Astrocyte (in vitro differentiated cells and primary cell): ENCODE data around the gene PLPP1. TPM values are rescaled to one million over a fixed set of nuclear protein-coding genes. Genes with fewer than 3 reads are reported as not detected.

Source experiments
- DNase-seq: peaks from one replicate; pipeline ENCODE4 v3.0.0-alpha.2; 2010; ENCODE audit warnings: low read depth
- FAIRE-seq: peaks from 2 replicates; lab custom pipeline; 2011; peaks lifted over from hg19 to GRCh38; lab: Jason Lieb, UNC
- H2AFZ ChIP-seq: 2 replicates; pipeline ENCODE4 v1.6.0; 2012; ENCODE audit warnings: low read depth, low read length, inconsistent platforms
- H3K27ac ChIP-seq: 2 replicates; pipeline ENCODE4 v1.5.1; 2011; ENCODE audit warnings: low read depth, low read length, inconsistent platforms
- H3K27me3 ChIP-seq: 2 replicates; pipeline ENCODE4 v1.6.0; 2011; ENCODE audit warnings: low read length, inconsistent platforms; ENCODE audit not compliant: insufficient read depth
- H3K36me3 ChIP-seq: 2 replicates; pipeline ENCODE4 v1.5.1; 2011; ENCODE audit warnings: low read length, inconsistent platforms; ENCODE audit not compliant: insufficient read depth
- H3K4me1 ChIP-seq: 2 replicates; pipeline ENCODE4 v1.5.1; 2011; ENCODE audit warnings: low read length, inconsistent platforms; ENCODE audit not compliant: insufficient read depth
- H3K4me2 ChIP-seq: 2 replicates; pipeline ENCODE4 v1.6.0; 2012; ENCODE audit warnings: low read length, inconsistent platforms
- H3K4me3 ChIP-seq: 2 replicates; pipeline ENCODE4 v1.5.1; 2011; ENCODE audit warnings: low read depth, mild to moderate bottlenecking, low read length, inconsistent platforms; ENCODE audit not compliant: insufficient read depth
- H3K79me2 ChIP-seq: 2 replicates; pipeline ENCODE4 v1.6.0; 2012; ENCODE audit warnings: mild to moderate bottlenecking, low read length, inconsistent platforms; ENCODE audit not compliant: insufficient read depth
- H3K9ac ChIP-seq: 2 replicates; pipeline ENCODE4 v1.6.0; 2012; ENCODE audit warnings: mild to moderate bottlenecking, low read length, inconsistent platforms
- H3K9me3 ChIP-seq: 2 replicates; pipeline ENCODE4 v1.5.1; 2012; ENCODE audit warnings: low read depth, mild to moderate bottlenecking, low read length, inconsistent platforms; ENCODE audit not compliant: insufficient read depth
- H4K20me1 ChIP-seq: 2 replicates; pipeline ENCODE4 v1.6.0; 2012; ENCODE audit warnings: low read length, inconsistent platforms; ENCODE audit not compliant: insufficient read depth
- H3K27ac Mint-ChIP-seq: one replicate; pipeline ENCODE4 v1.8.0; 2021; ENCODE audit warnings: mild to moderate bottlenecking, mixed read lengths; ENCODE audit not compliant: unreplicated experiment
- H3K27me3 Mint-ChIP-seq: one replicate; pipeline ENCODE4 v1.8.0; 2021; ENCODE audit warnings: low read depth, mixed read lengths; ENCODE audit not compliant: unreplicated experiment
- H3K36me3 Mint-ChIP-seq: one replicate; pipeline ENCODE4 v1.8.0; 2021; ENCODE audit warnings: low read depth, mixed read lengths; ENCODE audit not compliant: unreplicated experiment
- H3K4me1 Mint-ChIP-seq: one replicate; pipeline ENCODE4 v1.8.0; 2021; ENCODE audit warnings: low read depth, mixed read lengths; ENCODE audit not compliant: unreplicated experiment
- H3K4me3 Mint-ChIP-seq: one replicate; pipeline ENCODE4 v1.8.0; 2021; ENCODE audit warnings: mild to moderate bottlenecking, moderate library complexity, mixed read lengths; ENCODE audit not compliant: unreplicated experiment
- H3K9me3 Mint-ChIP-seq: one replicate; pipeline ENCODE4 v1.8.0; 2021; ENCODE audit warnings: mild to moderate bottlenecking, mixed read lengths; ENCODE audit not compliant: unreplicated experiment
- CTCF ChIP-seq: IDR thresholded peaks from 2 replicates; pipeline ENCODE4 v1.5.1; 2011; ENCODE audit warnings: low read depth, mild to moderate bottlenecking, inconsistent platforms, low read length, moderate library complexity; ENCODE audit not compliant: insufficient read depth
- EZH2 ChIP-seq: IDR thresholded peaks from 2 replicates; pipeline ENCODE4 v1.6.1; 2012; ENCODE audit warnings: mild to moderate bottlenecking, low read length, inconsistent platforms; ENCODE audit not compliant: insufficient read depth
- microRNA-seq: library from miRNA; unstranded; fragments of <30 nt; microRNA quantifications from one replicate; pipeline ENCODE4 v1.2.0, GENCODE V29; 2020
- total RNA-seq: library from RNA; stranded (reverse); gene quantifications from 2 replicates; pipeline ENCODE4 v1.2.1, GENCODE V29; 2021

PLPP1 gene
- total RNA-seq, 1 donor from 2014 or later, result 56.3 TPM

GRCh38 chr5:55383254-55383653 is 151.5 kb downstream of the PLPP1 start:
- H3K9me3 Mint-ChIP-seq, result no peaks in the 10 kb centered on the region
- TF ChIP-seq CTCF (no peak), EZH2 (no peak)
- Histone ChIP-seq H3K36me3 (peaks cover 7% of the 10 kb centered on the region), H4K20me1 (no peaks in the 10 kb centered on the region), H2AFZ (no peak overlapping the region), H3K4me2 (no peak overlapping the region), H3K9ac (no peak overlapping the region), H3K27me3 (no peaks in the 10 kb centered on the region), H3K79me2 (peaks cover 10% of the 10 kb centered on the region), H3K4me1 (no peaks in the 10 kb centered on the region), H3K27ac (no peak overlapping the region), H3K9me3 (no peaks in the 10 kb centered on the region), H3K4me3 (no peak overlapping the region)
- no peak overlapping the region for H3K27ac Mint-ChIP-seq
- peaks cover 18% of the 10 kb centered on the region for H3K36me3 Mint-ChIP-seq
- no peaks in the 10 kb centered on the region for H3K27me3 Mint-ChIP-seq
- no peak for FAIRE-seq
- no peaks in the 10 kb centered on the region for H3K4me1 Mint-ChIP-seq
- DNase-seq, result no peak
- no peak overlapping the region for H3K4me3 Mint-ChIP-seq

- Histone ChIP-seq H4K20me1 (no peaks in the 10 kb centered on the region), H3K4me2 (no peak overlapping the region), H3K27me3 (no peaks in the 10 kb centered on the region), H3K9me3 (no peaks in the 10 kb centered on the region), H3K36me3 (peaks cover 6% of the 10 kb centered on the region), H3K27ac (no peak overlapping the region), H3K79me2 (peaks cover 7% of the 10 kb centered on the region), H3K9ac (no peak overlapping the region), H3K4me1 (no peaks in the 10 kb centered on the region), H2AFZ (no peak overlapping the region), H3K4me3 (no peak overlapping the region)
- H3K9me3 Mint-ChIP-seq, result no peaks in the 10 kb centered on the region
- peaks cover 15% of the 10 kb centered on the region for H3K36me3 Mint-ChIP-seq
- H3K27ac Mint-ChIP-seq, result no peak overlapping the region
- DNase-seq, result no peak
- FAIRE-seq, result no peak
- no peaks in the 10 kb centered on the region for H3K27me3 Mint-ChIP-seq
- TF ChIP-seq CTCF (no peak), EZH2 (no peak)
- no peak overlapping the region for H3K4me3 Mint-ChIP-seq
- no peaks in the 10 kb centered on the region for H3K4me1 Mint-ChIP-seq
Measured at GRCh38 chr5:55377810-55378209, 157.0 kb downstream of the PLPP1 start.

Small RNAs within 50 kb of the gene (microRNA-seq; reads per million reads assigned to microRNA genes)
- gene MIR5687, result 1.9 reads per million

Other genes with a start within 250 kb of the PLPP1 start
- 27.0 and 28.8 TPM in 2 replicates for gene DHX29, start 227.3 kb downstream of the PLPP1 start, total RNA-seq
- gene MTREX, start 227.0 kb downstream of the PLPP1 start, total RNA-seq, result 68.1 and 68.7 TPM in 2 replicates
- gene SLC38A9, start 177.4 kb upstream of the PLPP1 start, total RNA-seq, result 28.0 and 30.0 TPM in 2 replicates
- gene DDX4, start 203.1 kb upstream of the PLPP1 start, total RNA-seq, result not detected in 2 replicates